Neural cell (in vitro differentiated cells): ENCODE measurements around the gene NCR3LG1. TPM values are rescaled to one million over a fixed set of nuclear protein-coding genes. Genes with fewer than 3 reads are reported as not detected.

Experiments used
- H2AFZ ChIP-seq: fragments of 200-600, 300-800 bp; sonication (generic), shearing (Covaris generic); 2 replicates; pipeline ENCODE4 v1.6.0; 2014; ENCODE audit warnings: low read depth, mild to moderate bottlenecking, antibody characterized with exemption, low read length, moderate library complexity
- H3F3A ChIP-seq: fragments of 200-600 bp; shearing (Covaris generic); 2 replicates; pipeline ENCODE4 v1.6.1; 2016; ENCODE audit warnings: mild to moderate bottlenecking, moderate library complexity, mixed read lengths, antibody characterized with exemption, low read length; ENCODE audit not compliant: insufficient read depth, poor library complexity, severe bottlenecking
- H3K27ac ChIP-seq: fragments of 200-600, 300-800 bp; sonication (generic), shearing (Covaris generic); 2 replicates; pipeline ENCODE4 v1.5.1; 2014; ENCODE audit warnings: mild to moderate bottlenecking, low read length, moderate library complexity
- H3K27me3 ChIP-seq: fragments of 300-800, 200-600 bp; sonication (generic), shearing (Covaris generic); 2 replicates; pipeline ENCODE4 v1.6.0; 2014; ENCODE audit warnings: mild to moderate bottlenecking, low read depth, low read length, moderate library complexity; ENCODE audit not compliant: insufficient read depth
- H3K36me3 ChIP-seq: fragments of 300-800, 200-600 bp; sonication (generic), shearing (Covaris generic); 2 replicates; pipeline ENCODE4 v1.5.1; 2014; ENCODE audit warnings: mild to moderate bottlenecking, antibody characterized with exemption, low read length, moderate library complexity; ENCODE audit not compliant: insufficient read depth
- H3K4me2 ChIP-seq: fragments of 300-800, 200-600 bp; sonication (generic), shearing (Covaris generic); 2 replicates; pipeline ENCODE4 v1.6.0; 2014; ENCODE audit warnings: mild to moderate bottlenecking, low read length
- H3K4me3 ChIP-seq: fragments of 300-800, 200-600 bp; sonication (generic), shearing (Covaris generic); 2 replicates; pipeline ENCODE4 v1.5.1; 2014; ENCODE audit warnings: mild to moderate bottlenecking, low read length, moderate library complexity
- H3K79me2 ChIP-seq: fragments of 200-600 bp; shearing (Covaris generic); replicated peaks from 2 replicates; pipeline ENCODE4 v1.6.0; 2014; ENCODE audit warnings: mild to moderate bottlenecking, low read length, moderate library complexity; ENCODE audit not compliant: insufficient read depth
- H3K9ac ChIP-seq: fragments of 300-800, 200-600 bp; sonication (generic), shearing (Covaris generic); 2 replicates; pipeline ENCODE4 v1.6.1; 2016; ENCODE audit warnings: mild to moderate bottlenecking, low read length, mixed read lengths
- H3K9me2 ChIP-seq: fragments of 200-600 bp; shearing (Covaris generic); 2 replicates; pipeline ENCODE4 v1.6.1; 2016; ENCODE audit warnings: mild to moderate bottlenecking, low read length, mixed read lengths; ENCODE audit not compliant: insufficient read depth
- H3K9me3 ChIP-seq: fragments of 200-600, 300-800 bp; sonication (generic), shearing (Covaris generic); 2 replicates; pipeline ENCODE4 v1.6.1; 2016; ENCODE audit warnings: mild to moderate bottlenecking, mixed run types, low read length, moderate library complexity, mixed read lengths
- H4K20me1 ChIP-seq: fragments of 200-600 bp; shearing (Covaris generic); 2 replicates; pipeline ENCODE4 v1.6.1; 2016; ENCODE audit warnings: mild to moderate bottlenecking, mixed run types; ENCODE audit not compliant: insufficient read depth
- CTCF ChIP-seq: fragments of 450-650 bp; IDR thresholded peaks from 2 replicates; pipeline ENCODE4 v1.5.1; 2014; ENCODE audit warnings: antibody characterized with exemption, mild to moderate bottlenecking, moderate library complexity; ENCODE audit not compliant: poor library complexity, severe bottlenecking
- EP300 ChIP-seq: fragments of 450-650 bp; conservative IDR thresholded peaks from 2 replicates; pipeline ENCODE4 v1.6.1; 2014; ENCODE audit warnings: antibody characterized with exemption, mild to moderate bottlenecking, moderate library complexity; ENCODE audit not compliant: poor library complexity, severe bottlenecking
- EZH2 ChIP-seq: fragments of 200-600, 300-800 bp; shearing (Covaris generic), sonication (generic); IDR thresholded peaks from 2 replicates; pipeline ENCODE4 v1.6.1; 2014; ENCODE audit warnings: antibody characterized with exemption, low read length, borderline replicate concordance, mild to moderate bottlenecking; ENCODE audit not compliant: insufficient read depth, poor library complexity, severe bottlenecking
- MXI1 ChIP-seq: fragments of 450-650 bp; conservative IDR thresholded peaks from 2 replicates; pipeline ENCODE4 v1.6.1; 2014; ENCODE audit warnings: antibody characterized with exemption, mild to moderate bottlenecking; ENCODE audit not compliant: poor library complexity, severe bottlenecking
- RAD21 ChIP-seq: fragments of 450-650 bp; conservative IDR thresholded peaks from 2 replicates; pipeline ENCODE4 v1.6.1; 2014; ENCODE audit warnings: antibody characterized with exemption, mild to moderate bottlenecking, moderate library complexity
- REST ChIP-seq: IDR thresholded peaks from 2 replicates; pipeline ENCODE4 v1.6.1; 2012; ENCODE audit warnings: borderline replicate concordance
- SMC3 ChIP-seq: fragments of 450-650 bp; conservative IDR thresholded peaks from 2 replicates; pipeline ENCODE4 v1.6.1; 2014; ENCODE audit warnings: antibody characterized with exemption, mild to moderate bottlenecking, moderate library complexity; ENCODE audit not compliant: poor library complexity
- TAF1 ChIP-seq: IDR thresholded peaks from 2 replicates; pipeline ENCODE4 v1.6.1; 2012; ENCODE audit warnings: low read depth
- polyA plus RNA-seq: library from polyadenylated mRNA; depleted of rRNA; stranded (reverse); fragments of >200 nt; gene quantifications from 2 replicates; pipeline ENCODE4 v1.2.3, GENCODE V29; 2014

Gene NCR3LG1
- polyA plus RNA-seq, 1 donor from 2014 or later = 3.1 TPM

- H3K9ac ChIP-seq = no peak overlapping the region
- no peak overlapping the region for H3K4me3 ChIP-seq
- H3F3A ChIP-seq = no peaks in the 10 kb centered on the region
- H3K9me3 ChIP-seq = no peaks in the 10 kb centered on the region
- TF ChIP-seq CTCF = no peak
- no peak for TF ChIP-seq EZH2
- H3K36me3 ChIP-seq = no peaks in the 10 kb centered on the region
- H2AFZ ChIP-seq = no peak overlapping the region
- no peak overlapping the region for H3K4me2 ChIP-seq
- no peaks in the 10 kb centered on the region for H3K9me2 ChIP-seq
- H3K27ac ChIP-seq = no peak overlapping the region
- no peaks in the 10 kb centered on the region for H4K20me1 ChIP-seq
- no peaks in the 10 kb centered on the region for H3K27me3 ChIP-seq
- H3K79me2 ChIP-seq = no peaks in the 10 kb centered on the region
Observed at GRCh38 chr11:17382046-17382728, 30.6 kb downstream of the NCR3LG1 start.

GRCh38 chr11:17383461-17383860 is 31.9 kb downstream of the NCR3LG1 start:
- no peak overlapping the region for H3K27ac ChIP-seq
- no peaks in the 10 kb centered on the region for H3K9me2 ChIP-seq
- no peak overlapping the region for H2AFZ ChIP-seq
- no peaks in the 10 kb centered on the region for H3K9me3 ChIP-seq
- H3K9ac ChIP-seq = no peak overlapping the region
- no peaks in the 10 kb centered on the region for H3F3A ChIP-seq
- H3K36me3 ChIP-seq = no peaks in the 10 kb centered on the region
- no peak overlapping the region for H3K4me2 ChIP-seq
- no peak for TF ChIP-seq SMC3
- no peak for TF ChIP-seq TAF1
- TF ChIP-seq MXI1 = no peak
- TF ChIP-seq CTCF = no peak
- TF ChIP-seq REST = no peak
- no peak for TF ChIP-seq RAD21
- no peak for TF ChIP-seq EP300
- TF ChIP-seq EZH2 = no peak
- no peaks in the 10 kb centered on the region for H3K79me2 ChIP-seq
- no peaks in the 10 kb centered on the region for H4K20me1 ChIP-seq
- no peak overlapping the region for H3K4me3 ChIP-seq
- no peaks in the 10 kb centered on the region for H3K27me3 ChIP-seq
